Amniotic epithelial cell (primary cell): ENCODE measurements around the gene ASPRV1.
"Not testable (repeated sequence)": the region's sequence is repeated elsewhere in the genome, so short reads cannot be mapped to it uniquely, and the experiment has no call there.

Experiments
- DNase-seq: peaks from one replicate; pipeline ENCODE4 v3.0.0-alpha.2; 2010; ENCODE audit warnings: low read depth

Gene ASPRV1

DNA sequence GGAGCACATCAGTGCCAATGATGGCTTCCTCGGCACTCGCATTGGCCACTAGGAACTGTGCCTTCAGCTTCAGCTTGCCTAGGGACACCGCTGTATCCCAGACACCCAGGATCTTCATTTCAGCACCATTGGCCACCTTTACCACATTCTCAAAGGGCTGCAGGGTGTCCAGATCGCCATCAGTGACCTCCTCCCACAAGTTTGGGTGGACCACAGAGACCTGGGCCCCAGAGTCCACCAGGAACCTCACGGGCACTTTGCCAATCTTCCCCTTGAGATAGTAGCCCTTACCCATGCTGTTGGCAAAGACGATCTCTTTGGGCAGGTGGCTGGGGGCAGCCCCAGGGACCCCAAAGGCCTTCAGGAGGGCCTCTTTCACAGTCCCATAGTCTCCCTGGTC is 610 bp downstream of the ASPRV1 start:
- DNase-seq, result no peak

DNA sequence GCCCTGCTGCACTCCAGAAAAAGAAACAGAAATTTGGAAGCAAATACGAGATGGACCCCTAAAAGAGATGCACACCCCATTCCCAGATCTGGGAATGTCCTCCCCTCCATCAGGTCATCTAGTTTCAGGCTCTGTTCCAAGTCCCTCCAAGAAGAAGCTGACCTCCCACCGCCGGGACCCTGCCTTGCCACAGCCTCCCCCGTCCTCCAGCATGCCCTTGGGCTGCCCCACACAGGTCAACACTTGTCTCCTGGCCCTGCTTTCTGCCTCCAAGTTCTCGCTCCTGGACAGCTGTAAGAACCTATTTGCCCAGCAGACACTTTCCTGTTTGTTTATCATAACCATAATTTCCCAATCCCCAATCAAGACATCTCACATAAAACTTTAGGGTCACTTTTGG is 2.0 kb downstream of the ASPRV1 start:
- DNase-seq, result no peak

GRCh38 chr2:69958480-69958879 is 3.0 kb downstream of the ASPRV1 start:
- DNase-seq, result no peak

DNA sequence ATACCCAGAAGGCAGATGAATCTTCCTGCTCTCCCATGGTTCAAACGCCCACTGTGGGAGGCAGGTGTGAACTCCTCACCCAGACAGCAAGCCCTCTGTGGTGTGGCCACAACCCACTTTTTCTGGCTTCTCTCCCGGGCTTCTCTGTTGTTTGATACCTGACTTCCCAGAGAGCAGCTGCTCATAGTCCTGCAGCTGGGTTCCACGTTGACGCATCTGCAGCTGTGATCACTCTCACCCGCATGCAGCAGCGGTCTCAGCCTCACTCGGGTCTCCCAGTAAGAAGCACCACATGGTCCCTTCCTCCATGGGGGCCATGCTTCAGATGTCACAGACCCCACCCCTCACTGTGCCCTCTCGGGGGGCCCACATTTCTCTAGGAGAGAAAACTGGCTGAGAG is 3.5 kb downstream of the ASPRV1 start:
- no peak for DNase-seq

GRCh38 chr2:69956475-69956979 is 4.9 kb downstream of the ASPRV1 start:
- no peak for DNase-seq

DNA sequence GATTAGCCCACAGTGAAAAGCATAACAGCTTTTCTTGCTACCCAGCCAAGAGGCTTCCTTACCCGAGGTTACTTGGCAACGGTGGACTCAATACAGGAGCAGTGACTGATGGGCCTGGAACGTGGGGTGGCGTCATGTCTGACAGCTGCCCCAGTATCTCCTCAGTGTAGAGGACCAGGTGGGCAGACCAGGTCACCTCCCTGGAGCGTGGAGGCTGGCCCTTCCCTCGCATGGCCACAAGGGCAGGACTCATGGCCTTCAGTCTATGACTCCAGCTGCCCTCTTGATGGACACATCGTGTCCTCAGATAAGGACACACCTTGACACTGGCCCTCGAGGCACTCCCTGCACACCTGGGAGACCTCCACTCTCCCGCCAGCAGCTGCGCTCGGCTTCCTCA is 6.4 kb downstream of the ASPRV1 start:
- no peak for DNase-seq

DNA sequence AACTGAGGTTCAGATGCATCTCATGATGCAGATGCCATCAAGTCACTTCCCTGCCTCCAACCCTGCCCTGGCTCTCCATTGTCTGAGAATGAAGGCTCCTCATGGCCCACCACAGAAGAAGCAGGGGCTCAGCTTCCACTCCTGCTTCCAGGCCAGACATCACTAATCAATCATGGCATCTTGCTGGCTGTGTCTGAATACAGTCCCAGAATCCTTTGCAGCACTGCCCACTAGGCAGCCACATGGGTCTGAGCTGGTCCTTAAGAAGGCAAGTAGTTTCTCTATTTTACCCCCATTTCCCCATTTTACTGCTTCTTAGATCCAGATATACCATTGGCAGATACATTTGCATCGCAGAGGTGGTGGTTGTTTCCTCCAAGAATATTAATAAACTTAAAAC is 7.3 kb downstream of the ASPRV1 start:
- no peak for DNase-seq

DNA sequence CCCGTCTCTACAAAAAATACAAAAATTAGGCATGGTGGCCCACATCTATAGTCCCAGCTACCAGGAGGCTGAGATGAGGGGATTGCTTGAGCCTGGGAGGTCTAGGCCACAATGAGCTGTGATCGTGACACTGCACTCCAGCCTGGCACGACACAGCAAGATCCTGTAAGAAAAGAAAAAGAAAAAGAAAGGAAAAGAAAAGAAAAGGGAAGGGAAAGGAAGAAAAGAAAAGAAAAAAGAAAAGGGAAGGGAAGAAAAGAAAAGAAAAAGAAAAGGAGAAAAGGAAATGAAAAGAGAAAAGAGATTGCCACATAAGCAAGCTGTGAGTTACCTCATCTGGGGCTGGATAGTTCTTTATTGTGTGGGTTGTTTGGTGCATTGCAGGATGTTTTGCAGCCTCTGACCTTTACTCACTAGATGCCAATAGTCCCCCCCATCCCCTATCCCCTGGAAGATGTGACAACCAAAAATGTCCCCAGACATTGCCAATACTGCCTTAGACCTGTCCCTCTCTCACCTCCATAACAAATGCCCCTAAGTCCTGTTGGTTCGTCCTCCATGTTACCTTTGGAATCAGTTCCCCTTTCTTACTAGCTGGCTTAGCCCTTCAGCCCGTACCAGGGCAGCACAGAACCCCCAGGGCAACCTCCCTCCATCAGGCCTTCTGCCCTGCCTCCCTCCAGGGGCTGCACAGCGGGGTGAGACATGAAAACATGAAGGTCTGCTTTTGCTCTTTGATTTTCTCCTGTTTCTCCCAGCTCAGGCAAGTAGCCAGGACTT is 8.9 kb downstream of the ASPRV1 start:
- no peak for DNase-seq

DNA sequence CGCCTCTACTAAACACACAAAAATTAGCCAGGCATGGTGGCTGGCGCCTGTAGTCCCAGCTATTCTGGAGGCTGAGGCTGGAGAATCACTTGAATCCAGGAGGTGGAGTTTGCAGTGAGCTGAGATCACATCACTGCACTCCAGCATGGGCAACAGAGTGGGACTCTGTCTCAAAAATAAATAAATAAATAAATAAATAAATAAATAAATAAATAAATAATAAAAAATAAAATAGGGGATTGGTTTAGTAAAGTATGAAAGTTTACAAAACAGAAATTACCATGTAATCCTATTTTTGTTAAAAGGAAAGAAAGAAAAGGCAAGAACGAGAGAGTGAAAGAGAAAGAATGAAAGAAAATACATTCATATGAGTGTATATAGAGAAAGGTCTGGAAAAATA is 10.8 kb downstream of the ASPRV1 start:
- DNase-seq, result not testable (repeated sequence)

DNA sequence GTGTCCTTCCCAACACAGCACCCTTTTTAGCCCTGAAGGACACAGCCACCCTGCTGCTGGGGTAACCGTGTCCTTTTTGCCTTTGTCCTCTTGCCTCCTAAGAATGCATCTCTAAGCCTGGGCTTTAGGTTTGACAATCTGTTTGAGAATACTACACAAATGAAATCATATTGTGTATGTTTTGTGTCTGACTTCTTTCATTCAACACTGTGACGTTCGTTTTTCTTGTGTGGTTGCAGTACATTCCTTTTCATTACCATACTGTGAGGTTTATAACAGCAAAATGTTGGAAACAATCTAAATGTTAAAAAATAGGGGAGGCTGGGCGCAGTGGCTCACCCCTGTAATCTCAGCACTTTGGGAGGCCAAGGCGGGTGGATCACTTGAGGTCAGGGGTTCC is 11.2 kb downstream of the ASPRV1 start:
- peak; percentile 42 for DNase-seq

DNA sequence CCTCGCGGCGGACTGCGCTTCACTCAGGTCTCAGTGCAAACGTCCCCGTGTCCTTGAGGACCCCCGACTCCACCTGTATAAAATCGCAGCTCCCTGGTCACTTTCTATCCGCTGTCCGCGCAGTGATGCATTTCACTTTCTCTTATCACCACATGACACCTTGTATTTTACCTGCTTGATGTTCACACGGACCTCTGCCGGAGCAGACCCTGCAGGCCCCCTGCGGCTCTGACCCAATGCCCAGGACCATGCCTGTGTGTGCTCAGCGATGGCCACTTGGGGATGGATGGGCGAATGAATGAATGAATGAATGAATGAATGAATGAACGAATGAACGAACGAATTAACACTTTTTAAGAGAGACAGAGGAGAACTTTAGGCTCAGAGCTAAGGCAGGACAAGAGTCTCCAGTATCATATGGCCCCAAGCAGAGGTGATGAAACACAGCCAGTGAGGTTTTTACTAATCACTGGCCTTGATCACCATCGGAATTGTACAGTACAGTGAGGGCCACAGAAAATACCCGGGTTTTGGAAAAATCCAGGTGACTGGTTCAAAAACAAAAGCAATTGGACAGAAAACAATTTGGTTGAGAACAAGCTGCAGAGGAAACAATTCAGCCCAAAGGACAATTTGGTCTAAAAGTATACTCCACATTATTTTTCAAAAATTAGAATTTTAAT is 12.3 kb downstream of the ASPRV1 start:
- no peak for DNase-seq

DNA sequence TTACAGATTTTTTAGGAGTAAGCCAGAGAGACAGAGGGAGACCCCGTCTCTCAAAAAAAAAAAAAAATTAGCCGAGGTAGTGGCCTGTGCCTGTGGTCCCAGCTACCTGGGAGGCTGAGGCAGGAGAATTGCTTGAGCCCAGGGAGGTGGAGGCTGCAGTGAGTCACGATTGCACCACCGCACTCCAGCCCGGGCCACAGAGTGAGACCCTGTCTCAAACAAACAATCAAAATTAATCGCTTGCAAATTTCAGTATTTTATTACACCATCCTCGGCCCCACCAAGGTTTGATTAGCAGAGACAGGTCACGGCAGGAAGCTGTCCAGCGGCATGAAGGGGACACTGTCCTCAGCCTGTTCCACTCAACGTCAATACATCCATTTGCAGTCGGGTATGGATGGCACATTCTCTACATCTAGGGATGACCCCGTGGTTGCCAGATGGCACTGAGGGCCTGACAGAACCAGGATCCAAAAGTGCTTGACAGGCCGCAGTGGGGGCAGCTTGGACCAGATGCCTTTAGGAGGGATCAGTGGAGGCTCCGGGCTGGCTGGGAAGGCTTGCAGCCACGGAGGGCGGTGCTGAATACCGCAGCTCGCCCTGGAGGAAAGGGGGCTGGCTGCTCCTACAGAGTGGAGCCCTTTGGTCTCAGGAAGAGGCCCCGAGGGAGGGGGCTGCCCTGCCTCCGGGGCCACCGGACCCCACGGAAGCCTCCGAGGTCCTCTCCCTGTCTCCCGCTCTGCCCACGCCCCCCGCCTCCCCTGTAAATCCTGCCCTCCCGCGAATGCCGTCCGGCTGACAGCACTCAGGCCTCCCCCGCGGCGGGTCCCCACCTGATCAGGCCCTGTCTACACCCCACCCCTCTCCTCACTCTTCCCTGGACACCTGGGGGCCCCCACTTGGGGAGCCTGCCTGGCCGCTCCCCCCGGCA is 13.1 kb downstream of the ASPRV1 start:
- peak; percentile 15 for DNase-seq

DNA sequence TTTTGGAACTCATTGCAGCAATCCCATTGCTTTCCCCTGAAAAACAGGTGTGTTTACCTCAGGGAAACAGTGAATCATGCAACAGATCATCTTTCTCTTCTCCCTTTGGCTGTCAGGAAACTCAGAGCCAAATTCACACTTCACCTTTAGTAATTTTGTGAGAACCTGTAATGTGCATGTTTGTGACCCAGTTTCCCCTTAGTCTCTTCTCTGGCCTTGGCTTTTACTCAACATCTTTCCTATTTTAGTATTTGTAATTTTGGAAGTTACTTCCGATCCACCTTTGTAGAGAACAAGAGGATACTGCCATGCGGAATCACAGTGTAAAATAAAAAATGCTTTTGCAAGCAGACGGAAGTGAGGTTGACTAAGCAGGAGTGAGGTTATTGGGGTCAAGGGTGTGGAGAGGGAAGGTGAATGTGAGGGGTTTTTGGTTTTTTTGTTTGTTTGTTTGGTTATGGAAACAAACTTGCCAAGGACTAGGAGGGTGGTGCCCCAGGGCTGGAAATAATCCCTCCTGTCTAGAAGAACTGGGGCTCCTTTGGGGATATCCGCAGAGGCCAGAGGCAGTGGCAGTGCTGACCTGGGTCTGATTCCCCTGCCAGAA is 14.0 kb downstream of the ASPRV1 start:
- no peak for DNase-seq

GRCh38 chr2:69946351-69947324 is 14.8 kb downstream of the ASPRV1 start:
- peak; percentile 52 for DNase-seq

- DNase-seq, result no peak
Observed at GRCh38 chr2:69945941-69946340, 15.5 kb downstream of the ASPRV1 start.

GRCh38 chr2:69945441-69945840 is 16.0 kb downstream of the ASPRV1 start:
- DNase-seq, result no peak

GRCh38 chr2:69944756-69945155 is 16.7 kb downstream of the ASPRV1 start:
- no peak for DNase-seq

GRCh38 chr2:69943843-69944525 is 17.4 kb downstream of the ASPRV1 start:
- DNase-seq, result no peak

DNA sequence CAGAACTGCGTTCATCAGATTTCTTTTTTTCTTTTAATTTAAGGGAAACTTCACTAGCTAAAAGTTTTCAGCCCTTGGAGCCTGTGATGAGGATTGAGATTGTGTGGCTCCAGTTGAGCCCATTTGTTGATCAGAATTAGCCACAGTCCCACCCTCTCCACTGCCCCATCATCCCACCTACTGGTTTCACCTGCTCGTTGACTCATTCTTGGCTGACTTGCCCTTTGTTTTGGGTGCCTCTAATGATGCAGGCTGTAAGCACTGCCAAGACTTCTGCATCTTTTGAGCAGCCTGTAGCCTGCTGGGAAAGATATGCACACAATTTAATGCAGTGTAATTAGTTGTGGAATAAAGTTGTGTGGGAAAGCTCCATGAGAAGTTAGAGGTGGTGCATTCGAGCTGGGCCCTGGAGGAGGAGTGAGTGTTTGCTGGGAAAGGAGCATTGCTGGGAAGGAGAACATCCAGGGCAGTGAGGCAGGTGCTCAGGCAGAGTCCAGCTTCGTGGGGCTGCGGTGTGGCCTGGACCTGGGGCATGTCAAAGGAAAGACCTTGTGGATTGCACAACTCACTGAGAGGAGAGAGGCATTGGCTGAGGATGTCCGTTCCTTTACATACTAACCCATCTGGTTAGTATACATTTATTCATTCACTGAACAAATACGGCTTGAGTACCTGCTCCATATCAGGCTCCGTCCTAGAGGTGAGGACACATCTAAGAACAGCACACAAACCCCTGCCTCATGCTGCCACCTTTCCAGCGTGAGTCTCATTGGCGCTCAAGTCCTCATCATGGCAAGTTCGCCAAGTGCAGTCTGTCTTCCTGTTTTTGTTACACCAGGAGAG is 18.2 kb downstream of the ASPRV1 start:
- no peak for DNase-seq
